Right ventricle myocardium superior (tissue), 1 donor: ENCODE results near the gene TRMT13. TPM values are rescaled to one million over a fixed set of nuclear protein-coding genes. Genes with fewer than 3 reads are reported as not detected.

Source experiments
- ATAC-seq: fragments of 200-7000 bp; cut with Tn5 transposase; one replicate; pipeline ENCODE4 v1.9.1; 2020; ENCODE audit warnings: mild to moderate bottlenecking; ENCODE audit not compliant: poor library complexity
- DNase-seq: peaks from one replicate; pipeline ENCODE4 v3.0.0-alpha.2; 2020
- intact Hi-C: fragments of 100-400 bp; cut with DNase I; formaldehyde crosslinking; loops from one replicate; pipeline ENCODE4 v1.11.2; 2022
- long read RNA-seq: library from polyadenylated mRNA; unstranded; transcript quantifications from one replicate; pipeline ENCODE4 v2.0.0, GENCODE V29; 2021
- total RNA-seq: library from RNA; stranded (reverse); fragmentation: NEBNext Ultra II Directional; extraction: Animal tissue kit (Norgen Biotek cat#: 25700); gene quantifications from one replicate; pipeline ENCODE4 v1.2.1, GENCODE V29; 2021
- donor health status: DM: no; HTN: yes; CAD: no; lungs with severe emphysema.

The TRMT13 gene, protein sequence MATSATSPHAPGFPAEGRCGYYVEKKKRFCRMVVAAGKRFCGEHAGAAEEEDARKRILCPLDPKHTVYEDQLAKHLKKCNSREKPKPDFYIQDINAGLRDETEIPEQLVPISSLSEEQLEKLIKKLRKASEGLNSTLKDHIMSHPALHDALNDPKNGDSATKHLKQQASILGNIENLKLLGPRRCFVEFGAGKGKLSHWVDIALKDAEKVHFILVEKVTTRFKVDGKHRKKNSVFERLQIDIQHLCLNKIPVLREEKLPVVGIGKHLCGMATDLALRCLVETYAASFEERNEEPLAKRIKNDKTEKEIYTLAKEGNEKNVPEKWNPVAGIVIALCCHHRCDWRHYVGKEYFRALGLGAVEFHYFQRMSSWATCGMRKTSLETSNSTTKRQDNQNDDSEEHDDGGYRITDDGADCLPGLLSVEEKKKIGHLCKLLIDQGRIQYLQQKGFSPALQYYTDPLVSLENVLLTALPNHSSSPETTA
- 5.3 TPM for total RNA-seq
- long read RNA-seq, partial matches to known transcripts = 1 of 9 reads
- long read RNA-seq, other reads (novel, unspliced or antisense) = 6 of 9 reads

GRCh38 chr1:100132566-100133477 lies at the start of gene TRMT13, which contains the start of gene SASS6:
TRMT13 (plus strand) TSS chr1:100133163; CDS start chr1:100133169, 6 bp downstream.
SASS6 (minus strand) TSS chr1:100132930; CDS start chr1:100132814, 116 bp downstream.
- ATAC-seq = peak; percentile 99
- intact Hi-C loops = no loop called here

GRCh38 chr1:100087396-100087795 lies 45.6 kb upstream of the TRMT13 start:
- no peak for DNase-seq
- ATAC-seq = no peak
- intact Hi-C loops = no loop called here

More at GRCh38 chr1:100132566-100133477, at the start of gene TRMT13, which contains the start of gene SASS6:
- peak; percentile 97 for DNase-seq

- intact Hi-C loops = no loop called here
- DNase-seq = no peak
- no peak for ATAC-seq
Observed at GRCh38 chr1:100089082-100089481, 43.9 kb upstream of the TRMT13 start.

GRCh38 chr1:100090471-100090870 lies 42.5 kb upstream of the TRMT13 start:
- DNase-seq (no peak), ATAC-seq (no peak)
- intact Hi-C loops = no loop called here

DNA sequence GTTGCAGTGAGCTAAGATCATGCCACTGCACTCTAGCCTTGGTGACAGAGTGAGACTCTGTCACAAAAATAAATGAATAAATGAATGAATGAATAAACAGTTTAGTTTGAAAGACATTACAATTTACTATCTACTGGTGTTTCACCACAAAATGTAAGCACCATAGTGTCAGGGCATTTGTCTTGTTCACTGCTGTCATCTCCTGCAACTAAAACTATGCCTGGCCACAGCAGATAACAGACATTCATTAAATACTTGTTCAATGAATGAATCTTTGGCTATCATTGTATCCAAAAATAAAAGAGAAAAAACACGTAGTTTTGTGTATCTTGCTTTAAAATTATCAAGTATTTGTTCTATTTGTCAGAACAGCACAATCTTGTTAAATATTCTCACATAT lies 32.8 kb upstream of the TRMT13 start:
- ATAC-seq = no peak
- intact Hi-C loops = no loop called here
- no peak for DNase-seq

DNA sequence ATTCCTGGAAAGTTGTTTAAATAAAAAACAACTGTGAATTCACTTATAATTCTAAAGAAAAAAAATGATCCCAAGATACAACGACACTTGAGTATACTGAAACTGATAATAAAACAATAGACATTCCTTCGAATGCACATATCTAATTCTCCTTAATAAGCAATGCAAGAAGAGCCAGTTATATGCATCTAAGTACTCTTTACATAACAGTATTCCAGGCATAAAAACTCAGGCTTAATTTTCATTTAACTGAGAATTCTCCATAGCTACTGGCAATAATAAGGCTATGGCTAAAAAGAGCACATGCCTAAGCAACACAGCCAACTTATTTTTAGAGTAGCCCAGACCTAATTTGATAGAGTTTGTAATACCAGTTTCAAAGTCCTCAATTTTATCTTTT lies 31.4 kb upstream of the TRMT13 start:
- ATAC-seq = no peak
- DNase-seq = no peak
- intact Hi-C loops = no loop called here

DNA sequence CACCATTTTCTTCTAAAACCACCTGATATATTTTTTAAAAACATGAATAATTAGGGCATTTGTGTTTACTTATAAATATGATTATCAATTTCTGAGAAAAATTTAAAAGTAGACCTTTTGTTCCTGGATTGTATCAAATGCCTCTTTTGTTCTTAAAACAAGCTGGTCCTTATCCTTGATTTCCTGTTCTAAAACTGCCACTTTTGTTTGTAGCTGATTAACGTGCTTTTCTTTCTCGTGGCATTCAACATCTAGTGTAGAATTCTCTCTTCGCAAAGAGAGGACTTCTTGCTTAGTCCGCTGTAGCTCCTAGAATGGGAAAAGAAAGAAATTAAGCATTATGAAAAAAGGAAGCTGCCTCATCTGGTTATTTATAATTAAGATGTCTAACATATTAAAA lies 25.3 kb upstream of the TRMT13 start:
- intact Hi-C loops = no loop called here
- ATAC-seq (no peak), DNase-seq (no peak)

DNA sequence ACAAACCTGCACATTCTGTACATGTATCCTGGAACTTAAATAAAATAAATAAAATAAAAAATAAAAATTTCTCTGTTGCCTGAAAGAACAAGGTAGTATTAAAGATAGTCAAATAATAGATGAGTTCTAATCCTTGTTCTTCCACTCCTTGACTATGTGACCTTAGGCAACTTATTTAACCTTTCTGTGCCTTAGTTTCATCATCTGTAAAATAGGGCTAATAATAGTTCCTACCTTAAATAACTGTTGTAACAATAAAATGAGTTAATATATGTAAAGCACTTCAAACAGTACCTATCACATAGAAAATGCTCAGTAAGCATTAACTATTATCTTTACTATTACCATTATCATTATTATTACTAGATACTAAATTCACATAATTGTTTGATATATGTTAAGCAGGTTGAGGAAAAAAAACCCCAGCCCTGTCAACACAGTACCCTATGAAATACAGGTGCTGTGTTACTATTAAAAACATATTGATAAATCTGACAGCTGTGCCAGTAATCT lies 23.4 kb upstream of the TRMT13 start:
- intact Hi-C loops = no loop called here
- ATAC-seq (no peak), DNase-seq (no peak)

DNA sequence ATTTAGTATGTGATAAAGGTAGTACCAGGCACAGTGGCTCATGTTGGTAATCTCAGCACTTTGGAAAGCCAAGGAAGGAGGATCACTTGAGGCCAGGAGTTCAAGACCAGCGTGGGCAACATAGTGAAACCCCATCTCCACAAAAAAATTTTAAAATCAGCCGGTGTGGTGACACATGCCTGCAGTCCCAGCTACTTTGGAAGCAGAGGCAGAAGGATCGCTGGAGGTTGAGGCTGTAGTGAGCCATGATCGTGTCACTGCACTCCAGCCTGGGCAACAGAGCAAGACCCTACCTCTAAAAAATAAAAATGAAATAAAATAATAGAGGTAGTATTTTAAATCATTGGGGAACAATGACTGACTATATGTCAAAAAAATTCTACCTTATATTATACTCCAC lies 17.4 kb upstream of the TRMT13 start:
- ATAC-seq (no peak), DNase-seq (no peak)
- intact Hi-C loops = no loop called here

- intact Hi-C loops = no loop called here
- DNase-seq (no peak), ATAC-seq (no peak)
Observed at GRCh38 chr1:100122177-100122576, 10.8 kb upstream of the TRMT13 start.

GRCh38 chr1:100127226-100127625 lies 5.7 kb upstream of the TRMT13 start:
- intact Hi-C loops = no loop called here
- no peak for ATAC-seq
- no peak for DNase-seq

GRCh38 chr1:100130552-100131077 lies 2.3 kb upstream of the TRMT13 start:
- ATAC-seq (no peak), DNase-seq (no peak)
- intact Hi-C loops = no loop called here

DNA sequence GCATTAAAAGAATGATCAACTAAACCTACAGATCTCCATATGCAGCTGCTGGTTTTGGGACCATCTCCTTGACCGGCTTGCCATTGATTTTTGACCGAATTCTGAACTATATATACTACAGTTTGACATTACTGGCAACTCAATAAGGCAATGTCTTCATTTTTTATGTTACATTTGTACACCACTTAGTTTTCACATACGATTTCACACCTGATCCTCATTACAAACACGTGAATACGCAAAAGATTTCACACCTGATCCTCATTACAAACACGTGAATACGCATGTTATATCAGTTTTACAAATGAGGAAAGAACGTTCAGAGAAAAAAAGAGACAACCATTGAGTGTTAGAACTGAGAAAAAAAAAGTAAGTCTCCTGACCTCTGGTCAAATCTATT lies 1.3 kb upstream of the TRMT13 start:
- ATAC-seq (no peak), DNase-seq (no peak)
- intact Hi-C loops = no loop called here

DNA sequence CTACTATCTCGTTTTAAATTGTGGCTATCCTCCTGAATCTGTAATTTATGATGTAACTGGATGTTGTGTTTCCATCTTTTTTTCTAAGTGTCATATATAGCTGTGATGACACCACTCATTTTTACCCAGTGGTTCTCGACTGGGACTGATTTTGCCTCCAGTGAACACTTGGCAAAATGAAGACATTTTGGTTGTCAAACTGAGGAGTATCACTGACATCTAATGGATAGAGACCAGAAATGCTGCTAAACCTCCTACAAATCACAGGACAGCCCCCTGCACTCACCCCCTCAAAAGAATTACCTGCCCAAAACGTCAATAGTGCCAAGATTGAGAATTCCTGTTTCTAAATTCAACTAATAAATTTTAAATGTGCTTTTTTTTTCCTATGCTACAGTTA lies 1.9 kb downstream of the TRMT13 start:
- intact Hi-C loops = no loop called here
- DNase-seq = no peak
- no peak for ATAC-seq

DNA sequence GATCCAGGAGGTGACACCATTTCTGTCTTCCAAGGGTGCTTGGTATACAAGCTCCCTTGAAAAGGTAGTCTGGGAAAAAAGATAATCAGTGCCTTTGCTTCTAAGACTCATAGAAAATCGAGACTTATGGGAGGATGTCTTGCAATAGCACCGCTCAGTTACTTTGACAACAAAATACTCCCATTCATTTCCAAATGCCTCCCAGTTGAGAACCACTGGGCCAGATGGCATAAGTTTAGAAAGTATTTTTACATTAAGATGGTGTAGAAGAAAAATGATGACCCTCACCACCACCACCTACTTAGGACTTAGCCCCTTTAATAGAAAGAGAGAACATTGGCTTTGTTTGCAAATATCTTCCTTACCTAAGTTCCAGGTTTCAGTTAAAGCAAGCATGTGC lies 4.6 kb downstream of the TRMT13 start:
- intact Hi-C loops = no loop called here
- DNase-seq (no peak), ATAC-seq (no peak)

GRCh38 chr1:100141192-100141591 lies 8.2 kb downstream of the TRMT13 start:
- DNase-seq (no peak), ATAC-seq (no peak)
- intact Hi-C loops = no loop called here

DNA sequence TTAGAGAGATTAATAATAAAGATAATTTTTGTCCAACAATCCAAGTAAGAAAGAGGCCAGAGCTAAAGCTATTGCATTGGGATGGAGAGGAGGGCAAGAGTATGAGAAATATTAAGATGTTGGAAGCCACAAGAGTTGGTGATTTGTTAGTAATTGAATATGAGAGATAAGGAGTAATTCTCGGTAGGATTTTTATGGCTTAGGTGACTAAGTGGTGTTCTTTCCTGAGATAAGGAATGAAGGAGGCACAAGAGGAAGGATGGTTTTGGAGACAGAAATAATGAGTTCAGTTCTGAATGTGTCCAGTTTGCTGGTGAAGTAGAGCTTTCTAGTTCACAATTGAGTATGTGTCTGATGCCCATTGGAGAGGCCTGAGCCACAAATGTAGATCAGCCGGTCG lies 9.4 kb downstream of the TRMT13 start:
- no peak for ATAC-seq
- DNase-seq = no peak
- intact Hi-C loops = no loop called here

DNA sequence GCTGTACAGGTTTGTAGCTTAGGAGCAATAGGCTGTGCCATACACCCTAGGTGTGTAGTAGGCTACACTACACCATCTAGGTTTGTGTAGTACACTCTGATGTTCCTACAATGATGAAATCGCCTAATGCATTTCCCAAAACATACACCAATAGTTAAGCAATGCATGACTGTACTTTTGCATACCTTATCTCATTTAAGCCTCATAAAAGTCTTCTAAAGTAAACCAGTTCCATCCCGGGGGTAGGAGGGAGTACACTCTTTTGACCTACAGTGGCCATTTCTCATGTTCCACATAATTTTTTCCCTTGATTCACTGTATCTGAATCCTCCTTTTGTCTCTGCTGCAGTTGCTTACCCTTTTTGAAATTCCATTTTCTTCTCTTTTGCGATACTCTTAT lies 12.2 kb downstream of the TRMT13 start:
- ATAC-seq = no peak
- intact Hi-C loops = no loop called here

DNA sequence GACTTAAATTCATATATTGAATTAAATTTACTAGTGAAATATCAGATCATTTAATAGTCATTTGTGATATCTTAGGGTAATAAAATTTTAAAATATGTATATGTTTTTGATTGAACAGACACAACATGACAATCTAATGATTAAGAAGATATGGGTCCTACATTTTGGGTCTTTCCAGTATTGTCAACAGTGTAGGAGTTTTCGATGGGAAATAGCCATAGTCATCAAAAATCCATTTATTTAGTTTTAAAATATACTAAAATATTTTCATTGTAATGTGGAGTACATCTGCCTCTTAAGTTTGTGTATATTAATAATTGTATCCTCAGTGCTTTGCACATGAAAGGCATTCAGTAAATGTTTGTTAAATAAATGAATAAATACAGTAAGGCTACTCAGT lies 14.0 kb downstream of the TRMT13 start:
- ATAC-seq (no peak), DNase-seq (no peak)
- intact Hi-C loops = no loop called here

More for the DNA sequence above, 12.2 kb downstream of the TRMT13 start:
- DNase-seq = no peak
